ENCODE measurements around the gene ARL4A. TPM values are rescaled to one million over a fixed set of nuclear protein-coding genes. Genes with fewer than 3 reads are reported as not detected.

Gene ARL4A
- total and polyA plus RNA-seq, 2 donors (not counting 3 experiments of a cell fraction or from before 2014, with no cell fraction given): 34.1 to 43.2 TPM

DNA sequence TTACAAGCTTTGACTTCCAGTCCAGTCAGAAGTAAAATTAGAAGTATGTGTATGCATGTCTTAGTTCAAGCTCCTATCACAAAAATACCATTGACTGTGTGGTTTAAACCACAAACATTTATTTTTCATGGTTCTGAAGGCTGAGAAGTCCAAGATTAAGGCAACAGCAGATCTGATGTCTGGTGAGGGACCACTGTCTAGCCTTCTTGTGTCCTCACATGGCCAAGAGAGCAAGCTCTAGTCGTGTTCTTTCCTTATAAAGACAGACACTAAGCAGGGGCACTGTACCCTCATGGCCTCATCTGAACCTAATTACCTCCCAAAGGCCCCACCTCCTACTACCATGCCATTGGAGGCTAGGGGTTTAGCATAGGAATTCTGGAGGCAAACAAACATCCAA is 41.3 kb upstream of the ARL4A start:
- H2AFZ ChIP-seq (ENCODE audit: low read depth, low read length): no peak overlapping the region
- no peak overlapping the region for H3K9ac ChIP-seq (replicated peaks; ENCODE audit: extremely low read depth, insufficient read depth, low read length)
- no peaks in the 10 kb centered on the region for H3K9me3 ChIP-seq (replicated peaks; ENCODE audit: control insufficient read depth, insufficient read depth, low read length)
- no peak overlapping the region for H3K4me2 ChIP-seq (ENCODE audit: insufficient read depth, low read length)
- no peak overlapping the region for H3K4me3 ChIP-seq (replicated peaks in 1 of 3; ENCODE audit: insufficient read depth in 1 of 3, low read depth in 1 of 3, low read length in 3 of 3)
- dilution Hi-C loops (cut with MboI; ENCODE audit: extremely low pct_ligation_motif_present, low sequenced_read_pairs): no loop called here
- H3K4me1 ChIP-seq (ENCODE audit: control insufficient read depth, extremely low read depth, insufficient read depth, low read length): no peaks in the 10 kb centered on the region
- FAIRE-seq: no peak
- H3K27me3 ChIP-seq (ENCODE audit: control insufficient read depth in 2 of 2, insufficient read depth in 2 of 2, low read length in 2 of 2): no peaks in the 10 kb centered on the region
- H3K9me1 ChIP-seq (replicated peaks; ENCODE audit: control insufficient read depth, extremely low read depth, insufficient read depth, low read length): no peaks in the 10 kb centered on the region
- H3K36me3 ChIP-seq (ENCODE audit: control insufficient read depth in 2 of 2, extremely low read depth in 1 of 2, insufficient read depth in 2 of 2, low read length in 2 of 2): no peaks in the 10 kb centered on the region
- H3K27ac ChIP-seq (ENCODE audit: insufficient read depth, low read depth, low read length): no peak overlapping the region
- POLR2A ChIA-PET: no interaction called here
- no peak for DNase-seq (ENCODE audit: low read depth, low spot score)
- no peaks in the 10 kb centered on the region for H3K79me2 ChIP-seq (ENCODE audit: control insufficient read depth, insufficient read depth, low read length)
- intact Hi-C loops (cut with micrococcal nuclease): loop anchor here (10.0 kb wide), 1 partner anchor 1079 kb away; no protein-coding TSS in a partner anchor
- no peak for TF ChIP-seq FOS (IDR thresholded peaks at IDR 0.05; ENCODE audit: borderline replicate concordance, insufficient read depth, low read length)
- CTCF ChIA-PET: interaction anchor here (1.0 to 1.3 kb wide), 3 partner anchors 10 to 122 kb away, joined by 3 read pairs; no protein-coding TSS in a partner anchor
- no TSS peak for BruUV-seq (replicated peaks)
- no peaks in the 10 kb centered on the region for H4K20me1 ChIP-seq (replicated peaks; ENCODE audit: control insufficient read depth, extremely low read depth, insufficient read depth, low read length)

DNA sequence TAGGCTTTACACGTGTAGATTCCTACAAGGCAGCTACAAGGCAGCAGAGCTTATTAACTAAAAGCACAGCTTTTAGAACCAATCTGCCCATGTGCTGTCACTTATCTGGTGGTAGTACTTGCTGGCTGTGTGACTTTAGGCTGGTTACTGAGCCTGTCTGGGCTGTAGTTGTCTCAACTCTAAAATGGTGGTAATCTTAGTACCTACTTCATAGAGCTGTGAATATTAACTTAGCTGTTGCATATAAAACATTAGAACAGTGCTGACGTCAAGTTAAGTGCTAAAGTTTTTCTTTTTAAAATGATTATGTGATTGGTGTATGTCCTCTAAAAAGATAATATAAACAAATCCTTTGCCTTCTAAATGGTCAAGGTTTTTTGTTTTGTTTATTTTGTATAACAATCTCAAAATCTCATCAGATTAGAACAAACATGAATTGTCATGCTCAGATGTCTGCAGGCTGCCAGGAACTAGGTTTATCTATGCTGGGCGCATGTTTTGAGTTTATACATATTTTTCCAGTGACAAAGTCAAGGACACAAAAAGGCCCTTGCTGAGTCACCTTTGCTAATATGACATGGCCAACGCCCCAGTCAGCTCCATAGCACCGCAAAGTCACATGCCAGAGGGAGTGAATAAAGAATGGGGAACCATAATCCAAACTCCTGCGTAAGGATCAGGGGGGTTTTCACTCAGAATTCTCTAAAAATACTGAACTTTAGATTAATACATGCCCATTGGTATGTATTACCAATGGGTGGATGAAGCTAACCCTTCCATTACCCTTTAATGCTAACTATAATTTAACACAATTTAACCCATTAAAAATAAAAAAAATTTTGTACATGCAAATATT is 39.8 kb upstream of the ARL4A start:
- ChIA-PET POLR2A (no interaction called here), CTCF (interaction anchor here (1.7 kb wide), 1 partner anchor 9 kb away, joined by 9 read pairs; no protein-coding TSS in a partner anchor)
- intact Hi-C loops (cut with micrococcal nuclease) (loop anchor here (10.0 kb wide), 1 partner anchor 1077 kb away; no protein-coding TSS in a partner anchor), dilution Hi-C loops (cut with MboI; ENCODE audit: extremely low pct_ligation_motif_present, low sequenced_read_pairs) (no loop called here)
- no peaks in the 10 kb centered on the region for H3K36me3 ChIP-seq (ENCODE audit: control insufficient read depth in 2 of 2, extremely low read depth in 1 of 2, insufficient read depth in 2 of 2, low read length in 2 of 2)
- no peaks in the 10 kb centered on the region for H3K4me1 ChIP-seq (ENCODE audit: control insufficient read depth, extremely low read depth, insufficient read depth, low read length)
- no peak overlapping the region for H3K9ac ChIP-seq (replicated peaks; ENCODE audit: extremely low read depth, insufficient read depth, low read length)
- no peaks in the 10 kb centered on the region for H4K20me1 ChIP-seq (replicated peaks; ENCODE audit: control insufficient read depth, extremely low read depth, insufficient read depth, low read length)
- H3K79me2 ChIP-seq (ENCODE audit: control insufficient read depth, insufficient read depth, low read length): no peaks in the 10 kb centered on the region
- H3K27ac ChIP-seq (ENCODE audit: insufficient read depth, low read depth, low read length): no peak overlapping the region
- no peak for FAIRE-seq
- H2AFZ ChIP-seq (ENCODE audit: low read depth, low read length): no peak overlapping the region
- no peak for DNase-seq (ENCODE audit: low read depth, low spot score)
- no peaks in the 10 kb centered on the region for H3K9me3 ChIP-seq (replicated peaks; ENCODE audit: control insufficient read depth, insufficient read depth, low read length)
- H3K4me3 ChIP-seq (replicated peaks in 1 of 3; ENCODE audit: insufficient read depth in 1 of 3, low read depth in 1 of 3, low read length in 3 of 3): no peak overlapping the region
- H3K9me1 ChIP-seq (replicated peaks; ENCODE audit: control insufficient read depth, extremely low read depth, insufficient read depth, low read length): no peaks in the 10 kb centered on the region
- no TSS peak for BruUV-seq (replicated peaks)
- TF ChIP-seq, protein P1, sequence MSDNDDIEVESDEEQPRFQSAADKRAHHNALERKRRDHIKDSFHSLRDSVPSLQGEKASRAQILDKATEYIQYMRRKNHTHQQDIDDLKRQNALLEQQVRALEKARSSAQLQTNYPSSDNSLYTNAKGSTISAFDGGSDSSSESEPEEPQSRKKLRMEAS (IDR thresholded peaks at IDR 0.05; ENCODE audit: insufficient read depth, insufficient read length): no peak
- TF ChIP-seq JUN (IDR thresholded peaks at IDR 0.05; ENCODE audit: borderline replicate concordance, insufficient read depth, insufficient read length, low read depth) (no peak), POLR2AphosphoS5 (IDR thresholded peaks at IDR 0.05; ENCODE audit: insufficient read depth, low read depth, low read length) (no peak), GATA2 (IDR thresholded peaks at IDR 0.05; ENCODE audit: insufficient read depth, insufficient read length, low read depth, low read length) (no peak), FOS (IDR thresholded peaks at IDR 0.05; ENCODE audit: borderline replicate concordance, insufficient read depth, low read length) (no peak)
- no peaks in the 10 kb centered on the region for H3K27me3 ChIP-seq (ENCODE audit: control insufficient read depth in 2 of 2, insufficient read depth in 2 of 2, low read length in 2 of 2)
- H3K4me2 ChIP-seq (ENCODE audit: insufficient read depth, low read length): no peak overlapping the region
